GM12801 (cell line): ENCODE measurements around the gene CASTOR1.

Experiments used
- CTCF ChIP-seq: IDR thresholded peaks from one replicate; pipeline ENCODE4 v1.5.1; 2011; ENCODE audit warnings: control low read depth; ENCODE audit not compliant: insufficient read length; ENCODE audit errors: extremely low read depth

CASTOR1 gene

GRCh38 chr22:30332994-30333706, 43.8 kb upstream of the CASTOR1 start:
- TF ChIP-seq CTCF: no peak

GRCh38 chr22:30332551-30332950, 43.2 kb upstream of the CASTOR1 start:
- TF ChIP-seq CTCF: no peak

GRCh38 chr22:30328466-30329049, 39.3 kb upstream of the CASTOR1 start:
- TF ChIP-seq CTCF: no peak

- TF ChIP-seq CTCF: no peak
Measured at GRCh38 chr22:30327864-30328345, 38.6 kb upstream of the CASTOR1 start.

GRCh38 chr22:30326706-30327362, 37.5 kb upstream of the CASTOR1 start, which contains the start of gene TBC1D10A:
Gene TBC1D10A (minus strand): TSS chr22:30326941. CDS start chr22:30326881, 60 bp downstream.
- no peak for TF ChIP-seq CTCF

GRCh38 chr22:30326255-30326705, 37.0 kb upstream of the CASTOR1 start:
- no peak for TF ChIP-seq CTCF

GRCh38 chr22:30325724-30326254, 36.5 kb upstream of the CASTOR1 start:
- no peak for TF ChIP-seq CTCF
